ENCODE results near the gene ZNF618. TPM values are rescaled to one million over a fixed set of nuclear protein-coding genes. Genes with fewer than 3 reads are reported as not detected.

ZNF618 gene
- polyA plus RNA-seq, 1 donor (not counting 4 experiments of a cell fraction or from before 2014, with no cell fraction given): 2.5 TPM

GRCh38 chr9:113844466-113844865 lies 31.6 kb upstream of the ZNF618 start:
- Histone ChIP-seq H3K9me1 (ENCODE audit: control insufficient read depth, extremely low read depth, insufficient read depth, low read length) (no peaks in the 10 kb centered on the region), H3K27ac (ENCODE audit: control insufficient read depth, insufficient read depth, low read length) (no peak overlapping the region), H4K20me1 (ENCODE audit: control insufficient read depth, extremely low read depth, insufficient read depth, low read length) (no peaks in the 10 kb centered on the region), H3K27me3 (ENCODE audit: control insufficient read depth, extremely low read depth, insufficient read depth, low read length) (peaks cover 4% of the 10 kb centered on the region), H3K4me3 (ENCODE audit: control insufficient read depth in 2 of 3, extremely low read depth in 1 of 3, insufficient read depth in 2 of 3, low read depth in 1 of 3, low read length in 3 of 3) (no peak overlapping the region), H3K4me1 (ENCODE audit: control insufficient read depth, extremely low read depth, insufficient read depth, low read length) (no peaks in the 10 kb centered on the region), H3K9me3 (ENCODE audit: control insufficient read depth, low read depth, low read length) (peaks cover 3% of the 10 kb centered on the region), H3K9ac (ENCODE audit: control insufficient read depth, extremely low read depth, insufficient read depth, low read length) (no peak overlapping the region), H3K4me2 (ENCODE audit: control insufficient read depth, extremely low read depth, insufficient read depth, low read depth, low read length) (no peak overlapping the region), H3K36me3 (ENCODE audit: control insufficient read depth in 2 of 2, extremely low read depth in 1 of 2, insufficient read depth in 2 of 2, low read length in 2 of 2) (no peaks in the 10 kb centered on the region), H3K79me2 (ENCODE audit: control insufficient read depth, insufficient read depth, low read length) (no peaks in the 10 kb centered on the region), H2AFZ (ENCODE audit: control insufficient read depth, low read length) (no peak overlapping the region)
- dilution Hi-C loops (cut with MboI; ENCODE audit: extremely low pct_ligation_motif_present, low sequenced_read_pairs): no loop called here
- no peak for FAIRE-seq
- no peak for TF ChIP-seq CTCF (optimal IDR thresholded peaks at IDR 0.05 in 1 of 3, IDR thresholded peaks at IDR 0.05 in 1 of 3, conservative IDR thresholded peaks at IDR 0.05 in 1 of 3; ENCODE audit: extremely low read depth in 1 of 3, insufficient read depth in 2 of 3, low read length in 3 of 3)
- TF ChIP-seq EZH2 (IDR thresholded peaks at IDR 0.05; ENCODE audit: low read length): no peak
- no peak for DNase-seq (ENCODE audit: low read depth, low spot score)

GRCh38 chr9:113851359-113851758 lies 24.8 kb upstream of the ZNF618 start:
- Histone ChIP-seq H3K27me3 (ENCODE audit: control insufficient read depth, extremely low read depth, insufficient read depth, low read length) (peaks cover 3% of the 10 kb centered on the region), H4K20me1 (ENCODE audit: control insufficient read depth, extremely low read depth, insufficient read depth, low read length) (no peaks in the 10 kb centered on the region), H3K79me2 (ENCODE audit: control insufficient read depth, insufficient read depth, low read length) (no peaks in the 10 kb centered on the region), H3K4me2 (ENCODE audit: control insufficient read depth, extremely low read depth, insufficient read depth, low read depth, low read length) (no peak overlapping the region), H3K9ac (ENCODE audit: control insufficient read depth, extremely low read depth, insufficient read depth, low read length) (no peak overlapping the region), H3K9me1 (ENCODE audit: control insufficient read depth, extremely low read depth, insufficient read depth, low read length) (no peaks in the 10 kb centered on the region), H3K9me3 (ENCODE audit: control insufficient read depth, low read depth, low read length) (peaks cover under 1% of the 10 kb centered on the region), H3K4me3 (ENCODE audit: control insufficient read depth in 2 of 3, extremely low read depth in 1 of 3, insufficient read depth in 2 of 3, low read depth in 1 of 3, low read length in 3 of 3) (no peak overlapping the region), H3K4me1 (ENCODE audit: control insufficient read depth, extremely low read depth, insufficient read depth, low read length) (no peaks in the 10 kb centered on the region), H2AFZ (ENCODE audit: control insufficient read depth, low read length) (no peak overlapping the region), H3K27ac (ENCODE audit: control insufficient read depth, insufficient read depth, low read length) (no peak overlapping the region), H3K36me3 (ENCODE audit: control insufficient read depth in 2 of 2, extremely low read depth in 1 of 2, insufficient read depth in 2 of 2, low read length in 2 of 2) (no peaks in the 10 kb centered on the region)
- DNase-seq (ENCODE audit: low read depth, low spot score): no peak
- dilution Hi-C loops (cut with MboI; ENCODE audit: extremely low pct_ligation_motif_present, low sequenced_read_pairs): no loop called here
- TF ChIP-seq EZH2 (IDR thresholded peaks at IDR 0.05; ENCODE audit: low read length): no peak
- no peak for TF ChIP-seq CTCF (optimal IDR thresholded peaks at IDR 0.05 in 1 of 3, IDR thresholded peaks at IDR 0.05 in 1 of 3, conservative IDR thresholded peaks at IDR 0.05 in 1 of 3; ENCODE audit: extremely low read depth in 1 of 3, insufficient read depth in 2 of 3, low read length in 3 of 3)
- FAIRE-seq: no peak
